ENCODE measurements around the gene IFITM1. TPM values are rescaled to one million over a fixed set of nuclear protein-coding genes. Genes with fewer than 3 reads are reported as not detected.

IFITM1 gene
- total RNA-seq, 2 experiments from 2014 or later, result 1,182 to 1,374 TPM

DNA sequence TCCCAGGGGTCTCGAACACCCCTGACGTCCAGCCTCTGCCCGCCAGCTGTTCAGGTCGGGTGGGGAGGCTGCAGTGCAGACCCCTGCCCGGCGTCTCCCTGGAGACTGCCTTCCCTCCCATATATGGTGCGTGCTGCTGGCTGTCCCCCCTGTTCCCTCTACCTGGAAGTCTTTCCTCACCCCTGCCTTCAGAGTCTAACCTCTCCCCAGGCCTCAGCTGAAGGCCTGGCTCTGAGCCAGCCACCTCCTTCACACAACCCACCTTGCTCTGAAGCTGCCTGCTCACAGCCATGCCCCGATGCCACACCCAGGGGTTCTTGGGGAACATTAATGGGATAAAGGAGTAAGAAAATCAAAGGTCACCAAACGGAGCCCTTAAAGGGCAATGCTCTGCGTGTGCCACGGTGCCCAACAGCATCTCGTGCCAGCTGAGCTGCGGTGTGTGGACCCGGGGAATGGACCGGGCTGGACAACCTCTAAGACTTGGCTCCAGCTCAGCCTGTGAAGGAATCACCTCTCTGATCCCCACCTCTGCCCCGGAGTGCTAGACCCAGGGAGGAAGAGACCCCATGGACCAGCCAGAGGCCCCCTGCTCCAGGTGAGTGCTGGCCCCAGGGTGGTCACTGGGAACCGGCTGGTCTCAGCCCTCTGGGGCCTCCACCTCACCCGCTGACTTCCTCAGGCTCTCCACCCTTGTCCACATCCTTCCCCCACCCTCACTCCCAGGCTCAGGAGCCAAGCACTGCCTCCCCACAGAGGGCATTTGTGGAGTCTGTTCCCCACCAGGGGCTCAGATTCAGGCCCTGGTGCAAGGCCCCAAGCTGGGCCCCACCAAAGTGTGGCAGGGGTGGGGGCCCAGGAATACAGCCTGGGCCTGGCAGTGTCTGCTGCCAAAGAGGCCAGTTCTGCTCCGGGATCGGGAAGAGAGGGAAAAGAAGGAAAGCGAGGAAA is 35.6 kb upstream of the IFITM1 start, which contains the start of gene NLRP6:
Gene NLRP6, plus strand, starts transcription at position 407 of the 951 bp plus-strand sequence. Its CDS starts 163 bp downstream, at position 570.
- peaks cover 25% of the 10 kb centered on the region for H3K4me1 Mint-ChIP-seq

DNA sequence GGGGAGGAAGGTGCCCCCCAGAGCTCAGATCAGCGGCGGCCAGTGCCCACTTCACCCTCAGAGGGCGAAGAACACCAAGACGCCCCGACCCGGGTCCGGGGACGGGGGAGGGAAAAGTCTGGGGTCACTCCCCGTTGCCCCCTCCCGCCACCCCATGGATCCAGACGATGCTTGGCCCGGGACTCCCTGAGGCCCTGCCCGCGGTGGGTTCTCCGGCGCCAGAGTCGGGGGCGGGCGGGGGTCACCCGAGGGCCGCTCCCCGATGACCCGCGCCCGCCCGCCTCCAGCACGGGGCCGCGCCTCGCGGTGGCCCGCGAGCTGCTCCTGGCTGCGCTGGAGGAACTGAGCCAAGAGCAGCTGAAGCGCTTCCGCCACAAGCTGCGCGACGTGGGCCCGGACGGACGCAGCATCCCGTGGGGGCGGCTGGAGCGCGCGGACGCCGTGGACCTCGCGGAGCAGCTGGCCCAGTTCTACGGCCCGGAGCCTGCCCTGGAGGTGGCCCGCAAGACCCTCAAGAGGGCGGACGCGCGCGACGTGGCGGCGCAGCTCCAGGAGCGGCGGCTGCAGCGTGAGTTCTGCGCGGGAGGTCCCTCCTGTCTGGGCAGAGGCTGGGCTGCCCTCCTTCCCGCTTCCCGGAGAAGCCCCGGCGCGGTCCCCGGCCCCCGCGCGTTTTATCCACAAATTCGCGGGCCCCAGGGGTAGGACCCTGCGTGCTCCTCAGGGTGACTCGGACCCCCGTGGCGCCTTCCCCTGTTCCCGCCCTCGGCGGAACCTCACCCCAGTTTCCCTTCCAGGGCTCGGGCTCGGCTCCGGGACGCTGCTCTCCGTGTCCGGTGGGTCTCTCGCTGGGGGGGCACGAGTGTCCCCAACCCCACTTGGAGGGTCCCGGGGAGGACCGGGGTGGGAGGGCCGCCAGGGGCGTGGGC is 34.5 kb upstream of the IFITM1 start:
- Mint-ChIP-seq H3K36me3 (peaks cover 55% of the 10 kb centered on the region), H3K27ac (peak overlapping the region; percentile 99), H3K9me3 (peaks cover 10% of the 10 kb centered on the region), H3K27me3 (no peaks in the 10 kb centered on the region), H3K4me1 (peaks cover 31% of the 10 kb centered on the region), H3K4me3 (peak overlapping the region; percentile 97)
- ATAC-seq (ENCODE audit: low read depth) (peak; percentile 12), DNase-seq (peak; percentile 68)
- POLR2A ChIA-PET, result interaction anchor here (0.5 to 16.3 kb wide), 17 partner anchors 8 to 422 kb away, joined by 3 to 336 read pairs (median 9); partner anchors contain the start of genes BET1L, IFITM1, IFITM2 and PGGHG

More for the DNA sequence above, 35.6 kb upstream of the IFITM1 start, which contains the start of gene NLRP6:
- DNase-seq, result peak; percentile 49
- Mint-ChIP-seq H3K9me3 (peaks cover 10% of the 10 kb centered on the region), H3K36me3 (peaks cover 48% of the 10 kb centered on the region), H3K27me3 (peaks cover 2% of the 10 kb centered on the region), H3K27ac (peak within 1 kb of the TSS; percentile 99), H3K4me3 (peak within 1 kb of the TSS; percentile 97)
- POLR2A ChIA-PET, result interaction anchor here (0.5 to 16.3 kb wide), 16 partner anchors 11 to 423 kb away, joined by 3 to 336 read pairs (median 6); partner anchors contain the start of genes BET1L, IFITM1, IFITM2 and IFITM5
- no peak for ATAC-seq (ENCODE audit: low read depth)

DNA sequence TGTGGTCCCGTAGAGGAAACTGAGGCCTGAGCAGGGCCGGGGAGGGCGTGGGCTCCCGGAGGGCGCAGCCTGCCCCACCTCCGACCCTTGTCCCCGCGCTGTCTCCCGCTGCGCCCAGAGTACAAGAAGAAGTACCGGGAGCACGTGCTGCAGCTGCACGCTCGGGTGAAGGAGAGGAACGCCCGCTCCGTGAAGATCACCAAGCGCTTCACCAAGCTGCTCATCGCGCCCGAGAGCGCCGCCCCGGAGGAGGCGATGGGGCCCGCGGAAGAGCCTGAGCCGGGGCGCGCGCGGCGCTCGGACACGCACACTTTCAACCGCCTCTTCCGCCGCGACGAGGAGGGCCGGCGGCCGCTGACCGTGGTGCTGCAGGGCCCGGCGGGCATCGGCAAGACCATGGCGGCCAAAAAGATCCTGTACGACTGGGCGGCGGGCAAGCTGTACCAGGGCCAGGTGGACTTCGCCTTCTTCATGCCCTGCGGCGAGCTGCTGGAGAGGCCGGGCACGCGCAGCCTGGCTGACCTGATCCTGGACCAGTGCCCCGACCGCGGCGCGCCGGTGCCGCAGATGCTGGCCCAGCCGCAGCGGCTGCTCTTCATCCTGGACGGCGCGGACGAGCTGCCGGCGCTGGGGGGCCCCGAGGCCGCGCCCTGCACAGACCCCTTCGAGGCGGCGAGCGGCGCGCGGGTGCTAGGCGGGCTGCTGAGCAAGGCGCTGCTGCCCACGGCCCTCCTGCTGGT is 33.7 kb upstream of the IFITM1 start:
- peak; percentile 69 for DNase-seq
- ATAC-seq (ENCODE audit: low read depth), result peak; percentile 31
- Mint-ChIP-seq H3K4me3 (peak overlapping the region; percentile 89), H3K9me3 (peaks cover 10% of the 10 kb centered on the region), H3K4me1 (peaks cover 32% of the 10 kb centered on the region), H3K27me3 (no peaks in the 10 kb centered on the region), H3K36me3 (peaks cover 60% of the 10 kb centered on the region), H3K27ac (peak overlapping the region; percentile 95)
- POLR2A ChIA-PET, result interaction anchor here (0.7 to 16.3 kb wide), 16 partner anchors 9 to 136 kb away, joined by 3 to 336 read pairs (median 8); partner anchors contain the start of genes BET1L, IFITM1, IFITM2 and PGGHG

DNA sequence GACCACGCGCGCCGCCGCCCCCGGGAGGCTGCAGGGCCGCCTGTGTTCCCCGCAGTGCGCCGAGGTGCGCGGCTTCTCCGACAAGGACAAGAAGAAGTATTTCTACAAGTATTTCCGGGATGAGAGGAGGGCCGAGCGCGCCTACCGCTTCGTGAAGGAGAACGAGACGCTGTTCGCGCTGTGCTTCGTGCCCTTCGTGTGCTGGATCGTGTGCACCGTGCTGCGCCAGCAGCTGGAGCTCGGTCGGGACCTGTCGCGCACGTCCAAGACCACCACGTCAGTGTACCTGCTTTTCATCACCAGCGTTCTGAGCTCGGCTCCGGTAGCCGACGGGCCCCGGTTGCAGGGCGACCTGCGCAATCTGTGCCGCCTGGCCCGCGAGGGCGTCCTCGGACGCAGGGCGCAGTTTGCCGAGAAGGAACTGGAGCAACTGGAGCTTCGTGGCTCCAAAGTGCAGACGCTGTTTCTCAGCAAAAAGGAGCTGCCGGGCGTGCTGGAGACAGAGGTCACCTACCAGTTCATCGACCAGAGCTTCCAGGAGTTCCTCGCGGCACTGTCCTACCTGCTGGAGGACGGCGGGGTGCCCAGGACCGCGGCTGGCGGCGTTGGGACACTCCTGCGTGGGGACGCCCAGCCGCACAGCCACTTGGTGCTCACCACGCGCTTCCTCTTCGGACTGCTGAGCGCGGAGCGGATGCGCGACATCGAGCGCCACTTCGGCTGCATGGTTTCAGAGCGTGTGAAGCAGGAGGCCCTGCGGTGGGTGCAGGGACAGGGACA is 32.9 kb upstream of the IFITM1 start:
- Mint-ChIP-seq H3K4me3 (peak overlapping the region; percentile 89), H3K36me3 (peaks cover 66% of the 10 kb centered on the region), H3K27me3 (no peaks in the 10 kb centered on the region), H3K9me3 (peaks cover 9% of the 10 kb centered on the region), H3K4me1 (peaks cover 38% of the 10 kb centered on the region), H3K27ac (peak overlapping the region; percentile 95)
- ATAC-seq (ENCODE audit: low read depth) (peak; percentile 12), DNase-seq (peak; percentile 73)
- POLR2A ChIA-PET, result interaction anchor here (0.6 to 16.3 kb wide), 19 partner anchors 9 to 136 kb away, joined by 3 to 336 read pairs (median 5); partner anchors contain the start of genes BET1L, IFITM1, IFITM2 and PGGHG

DNA sequence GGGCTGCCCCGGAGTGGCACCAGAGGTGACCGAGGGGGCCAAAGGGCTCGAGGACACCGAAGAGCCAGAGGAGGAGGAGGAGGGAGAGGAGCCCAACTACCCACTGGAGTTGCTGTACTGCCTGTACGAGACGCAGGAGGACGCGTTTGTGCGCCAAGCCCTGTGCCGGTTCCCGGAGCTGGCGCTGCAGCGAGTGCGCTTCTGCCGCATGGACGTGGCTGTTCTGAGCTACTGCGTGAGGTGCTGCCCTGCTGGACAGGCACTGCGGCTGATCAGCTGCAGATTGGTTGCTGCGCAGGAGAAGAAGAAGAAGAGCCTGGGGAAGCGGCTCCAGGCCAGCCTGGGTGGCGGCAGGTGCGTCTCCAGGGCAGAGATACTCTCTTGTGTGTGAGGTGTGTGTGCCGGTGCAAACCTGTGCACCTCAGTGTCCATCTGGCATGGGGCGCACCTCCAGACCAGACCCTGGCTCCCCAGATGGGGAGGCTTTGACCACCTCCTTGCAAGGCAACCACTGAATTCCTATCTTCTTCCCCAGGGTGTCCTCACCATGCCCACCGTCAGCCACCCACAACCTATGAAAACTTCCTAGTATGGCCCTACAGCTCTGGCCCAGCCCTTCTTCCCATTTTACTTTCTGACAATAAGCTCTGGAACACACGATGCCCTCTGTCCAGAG is 32.2 kb upstream of the IFITM1 start:
- no peak for ATAC-seq (ENCODE audit: low read depth)
- POLR2A ChIA-PET, result interaction anchor here (0.6 to 16.3 kb wide), 17 partner anchors 8 to 82 kb away, joined by 3 to 336 read pairs (median 8); partner anchors contain the start of genes BET1L, IFITM1, IFITM2 and PGGHG
- Mint-ChIP-seq H3K4me1 (peaks cover 38% of the 10 kb centered on the region), H3K4me3 (peak overlapping the region; percentile 89), H3K36me3 (peaks cover 59% of the 10 kb centered on the region), H3K27ac (peak overlapping the region; percentile 95), H3K27me3 (no peaks in the 10 kb centered on the region), H3K9me3 (peaks cover 5% of the 10 kb centered on the region)
- DNase-seq, result no peak

DNA sequence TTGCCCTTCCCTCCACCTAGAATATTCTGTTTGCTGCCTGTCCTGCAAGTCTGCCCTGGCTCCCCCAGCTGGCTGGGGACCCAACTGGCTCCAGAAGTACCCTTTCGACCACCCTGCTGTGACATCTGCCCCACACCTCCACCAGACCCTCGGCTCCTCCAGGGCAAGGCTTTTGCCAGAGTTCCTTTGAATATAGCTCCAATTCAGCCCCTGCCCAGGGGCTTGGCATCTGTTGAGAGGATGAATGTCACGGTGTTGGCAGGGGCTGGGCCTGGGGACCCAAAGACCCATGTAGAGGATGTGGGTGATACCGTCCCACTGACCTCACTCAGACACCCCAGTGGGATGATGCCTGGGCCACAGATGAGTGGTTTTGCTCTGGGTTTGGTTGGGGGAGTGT is 31.7 kb upstream of the IFITM1 start:
- Mint-ChIP-seq H3K27ac (peak overlapping the region; percentile 95), H3K4me1 (peaks cover 41% of the 10 kb centered on the region), H3K36me3 (peaks cover 55% of the 10 kb centered on the region), H3K4me3 (peak overlapping the region; percentile 89), H3K9me3 (peaks cover 1% of the 10 kb centered on the region), H3K27me3 (no peaks in the 10 kb centered on the region)
- ATAC-seq (ENCODE audit: low read depth) (no peak), DNase-seq (peak; percentile 47)
- POLR2A ChIA-PET, result interaction anchor here (0.8 to 16.3 kb wide), 15 partner anchors 8 to 75 kb away, joined by 3 to 336 read pairs (median 16); partner anchors contain the start of genes BET1L, IFITM1, IFITM2 and IFITM5

DNA sequence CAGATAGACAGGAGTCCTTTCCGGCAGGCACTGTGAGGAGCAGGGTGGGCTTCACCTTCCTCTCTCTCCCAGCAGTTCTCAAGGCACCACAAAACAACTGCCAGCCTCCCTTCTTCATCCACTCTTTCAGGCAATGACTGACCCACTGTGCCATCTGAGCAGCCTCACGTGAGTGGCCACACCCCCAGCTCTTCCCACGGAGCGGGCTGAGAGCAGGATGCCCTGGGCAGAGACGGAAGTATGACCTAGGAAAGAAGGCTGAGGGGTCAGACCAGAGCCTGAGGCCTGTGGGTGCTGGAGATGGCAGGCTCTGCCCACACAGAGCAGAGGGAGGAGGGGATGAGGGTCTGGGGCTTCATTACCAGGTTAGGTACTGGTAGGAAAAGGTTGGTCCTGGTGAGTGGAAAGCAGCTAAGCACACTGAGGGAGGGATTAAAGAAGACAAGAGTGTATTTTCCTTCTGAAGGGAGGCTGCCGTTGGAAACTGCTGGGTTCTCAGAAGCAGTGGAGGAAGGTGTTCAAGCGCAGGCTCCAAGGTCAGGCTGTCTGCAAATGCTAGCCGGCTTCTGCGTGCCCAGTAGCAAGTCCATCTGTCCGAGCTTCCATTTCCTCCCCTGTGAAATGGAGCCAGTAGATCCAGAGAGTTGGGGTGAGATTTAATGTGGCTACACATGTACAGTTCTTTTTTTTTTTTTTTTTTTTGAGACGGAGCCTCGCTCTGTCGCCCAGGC is 31.0 kb upstream of the IFITM1 start:
- peak overlapping the region; percentile 89 for H3K4me3 Mint-ChIP-seq
- DNase-seq (peak; percentile 51), ATAC-seq (ENCODE audit: low read depth) (no peak)
- POLR2A ChIA-PET, result interaction anchor here (0.7 to 16.3 kb wide), 18 partner anchors 7 to 87 kb away, joined by 3 to 336 read pairs (median 6); partner anchors contain the start of genes BET1L, IFITM1, IFITM2 and IFITM5
- no peaks in the 10 kb centered on the region for H3K27me3 Mint-ChIP-seq
- H3K36me3 Mint-ChIP-seq, result peaks cover 54% of the 10 kb centered on the region
- H3K4me1 Mint-ChIP-seq, result peaks cover 39% of the 10 kb centered on the region
- H3K27ac Mint-ChIP-seq, result peak overlapping the region; percentile 95
- H3K9me3 Mint-ChIP-seq, result no peaks in the 10 kb centered on the region

DNA sequence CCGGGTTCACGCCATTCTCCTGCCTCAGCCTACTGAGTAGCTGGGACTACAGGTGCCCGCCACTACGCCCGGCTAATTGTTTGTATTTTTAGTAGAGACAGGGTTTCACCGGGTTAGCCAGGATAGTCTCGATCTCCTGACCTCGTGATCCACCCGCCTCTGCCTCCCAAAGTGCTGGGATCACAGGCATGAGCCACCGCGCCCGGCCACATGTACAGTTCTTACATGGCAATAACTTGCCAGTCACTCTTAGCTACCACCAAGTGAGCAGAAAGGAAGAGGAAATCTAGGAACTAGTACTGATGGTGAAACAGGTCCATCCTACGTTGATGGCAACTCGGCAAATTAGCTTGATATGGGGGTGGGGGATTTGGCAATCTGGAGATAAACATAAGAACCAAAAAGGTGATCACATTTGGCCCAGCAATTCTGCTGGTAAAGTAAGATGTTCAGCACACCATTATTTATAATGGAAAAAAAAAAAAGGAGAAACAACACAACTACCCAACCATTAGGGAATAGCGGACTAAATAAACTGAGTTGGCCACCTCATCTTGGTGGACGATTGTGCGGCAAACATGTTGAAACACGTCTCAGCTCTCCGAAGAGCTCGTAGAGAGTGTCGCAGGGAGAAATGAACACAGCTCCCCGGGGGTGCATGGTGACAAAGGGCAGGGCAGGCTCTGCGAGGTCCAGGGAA is 30.3 kb upstream of the IFITM1 start:
- POLR2A ChIA-PET, result interaction anchor here (0.7 to 16.3 kb wide), 16 partner anchors 4 to 86 kb away, joined by 3 to 336 read pairs (median 8); partner anchors contain the start of genes BET1L, IFITM1, IFITM2 and IFITM5
- H3K27ac Mint-ChIP-seq, result peak overlapping the region; percentile 95
- H3K36me3 Mint-ChIP-seq, result peaks cover 54% of the 10 kb centered on the region
- H3K4me3 Mint-ChIP-seq, result peak overlapping the region; percentile 89
- ATAC-seq (ENCODE audit: low read depth) (no peak), DNase-seq (no peak)
- peaks cover 33% of the 10 kb centered on the region for H3K4me1 Mint-ChIP-seq
- no peaks in the 10 kb centered on the region for H3K9me3 Mint-ChIP-seq
- no peaks in the 10 kb centered on the region for H3K27me3 Mint-ChIP-seq

DNA sequence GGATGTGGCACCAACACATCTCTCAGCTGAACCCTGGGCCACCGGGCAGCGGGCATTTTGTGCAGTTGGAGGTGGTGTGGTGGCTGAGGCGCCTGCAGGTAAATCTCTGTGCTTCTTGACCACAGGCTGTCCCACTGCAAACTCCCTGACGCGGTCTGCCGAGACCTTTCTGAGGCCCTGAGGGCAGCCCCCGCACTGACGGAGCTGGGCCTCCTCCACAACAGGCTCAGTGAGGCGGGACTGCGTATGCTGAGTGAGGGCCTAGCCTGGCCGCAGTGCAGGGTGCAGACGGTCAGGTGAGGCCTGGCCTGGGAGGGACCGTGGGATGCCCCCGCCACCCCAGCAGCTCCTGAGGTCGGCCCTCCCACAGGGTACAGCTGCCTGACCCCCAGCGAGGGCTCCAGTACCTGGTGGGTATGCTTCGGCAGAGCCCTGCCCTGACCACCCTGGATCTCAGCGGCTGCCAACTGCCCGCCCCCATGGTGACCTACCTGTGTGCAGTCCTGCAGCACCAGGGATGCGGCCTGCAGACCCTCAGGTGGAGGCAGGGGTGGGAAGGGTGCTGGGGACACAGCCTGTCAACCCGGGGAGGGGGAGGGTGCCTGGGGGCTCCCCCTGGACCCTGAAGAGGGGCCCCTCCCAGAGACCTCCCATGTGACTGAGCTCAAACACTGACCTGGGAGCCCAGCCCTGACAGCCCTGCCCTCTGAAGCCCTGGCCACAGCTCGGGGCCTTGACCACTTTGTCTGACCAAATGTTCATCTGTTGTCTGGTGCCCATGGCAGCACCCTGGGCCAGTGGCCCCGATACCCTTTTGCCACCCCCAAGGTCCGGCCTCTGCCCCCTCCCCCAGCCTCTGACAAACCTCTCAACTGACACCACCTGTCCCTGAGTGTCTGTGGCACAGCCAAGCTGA is 29.5 kb upstream of the IFITM1 start:
- Mint-ChIP-seq H3K4me1 (peaks cover 30% of the 10 kb centered on the region), H3K4me3 (peak overlapping the region; percentile 89), H3K9me3 (no peaks in the 10 kb centered on the region), H3K27ac (peak overlapping the region; percentile 98), H3K27me3 (no peaks in the 10 kb centered on the region), H3K36me3 (peaks cover 51% of the 10 kb centered on the region)
- POLR2A ChIA-PET, result interaction anchor here (0.9 to 16.3 kb wide), 14 partner anchors 5 to 77 kb away, joined by 3 to 336 read pairs (median 12); partner anchors contain the start of genes BET1L, IFITM1, IFITM2 and IFITM5
- DNase-seq (peak; percentile 43), ATAC-seq (ENCODE audit: low read depth) (no peak)
